H9 (cell line): ENCODE measurements around the gene DCAF5. TPM values are rescaled to one million over a fixed set of nuclear protein-coding genes. Genes with fewer than 3 reads are reported as not detected.

Experiments
- DNase-seq: peaks from one replicate; pipeline ENCODE4 v3.0.0-alpha.2; 2017
- H2AFZ ChIP-seq: one replicate; pipeline ENCODE4 v1.6.1; 2013; ENCODE audit warnings: mild to moderate bottlenecking, low read length, control low read depth, moderate library complexity
- H2AK5ac ChIP-seq: 2 replicates; pipeline ENCODE4 v1.6.1; 2013; ENCODE audit warnings: low read length, control low read depth, mixed read lengths; ENCODE audit not compliant: insufficient read length
- H2BK120ac ChIP-seq: one replicate; pipeline ENCODE4 v1.6.1; 2013; ENCODE audit warnings: low read depth, mild to moderate bottlenecking, low read length, control low read depth, inconsistent platforms; ENCODE audit not compliant: poor library complexity, severe bottlenecking
- H2BK12ac ChIP-seq: 2 replicates; pipeline ENCODE4 v1.6.1; 2013; ENCODE audit warnings: low read length, control low read depth, mixed read lengths, low read depth; ENCODE audit not compliant: insufficient read length
- H2BK15ac ChIP-seq: 2 replicates; pipeline ENCODE4 v1.6.1; 2013; ENCODE audit warnings: low read depth, low read length, control low read depth
- H2BK20ac ChIP-seq: one replicate; pipeline ENCODE4 v1.6.1; 2013; ENCODE audit warnings: low read depth, mild to moderate bottlenecking, low read length, control low read depth, inconsistent platforms; ENCODE audit not compliant: poor library complexity, severe bottlenecking
- H2BK5ac ChIP-seq: 2 replicates; pipeline ENCODE4 v1.6.1; 2013; ENCODE audit warnings: low read length, control low read depth, mixed read lengths; ENCODE audit not compliant: insufficient read length
- H3K14ac ChIP-seq: 2 replicates; pipeline ENCODE4 v1.6.1; 2013; ENCODE audit warnings: low read length, control low read depth; ENCODE audit not compliant: insufficient read depth
- H3K18ac ChIP-seq: 2 replicates; pipeline ENCODE4 v1.6.1; 2013; ENCODE audit warnings: low read depth, mild to moderate bottlenecking, mixed read lengths, low read length, control low read depth; ENCODE audit not compliant: insufficient read length
- H3K23ac ChIP-seq: 2 replicates; pipeline ENCODE4 v1.6.1; 2013; ENCODE audit warnings: low read length, control low read depth, mixed read lengths, low read depth; ENCODE audit not compliant: insufficient read length
- H3K23me2 ChIP-seq: 2 replicates; pipeline ENCODE4 v1.6.1; 2013; ENCODE audit warnings: low read depth, mild to moderate bottlenecking, mixed read lengths, low read length, control low read depth; ENCODE audit not compliant: insufficient read length, poor library complexity, severe bottlenecking
- H3K27ac ChIP-seq: 2 replicates; pipeline ENCODE4 v1.5.1; 2013; ENCODE audit warnings: low read length, control low read depth, mixed read lengths, low read depth; ENCODE audit not compliant: insufficient read length
- H3K27me3 ChIP-seq: 2 replicates; pipeline ENCODE4 v1.6.1; 2013; ENCODE audit warnings: low read length, control low read depth, inconsistent platforms; ENCODE audit not compliant: insufficient read depth
- H3K4ac ChIP-seq: 2 replicates; pipeline ENCODE4 v1.6.1; 2013; ENCODE audit warnings: low read depth, mild to moderate bottlenecking, control low read depth, inconsistent platforms, low read length, moderate library complexity
- H3K4me1 ChIP-seq: 2 replicates; pipeline ENCODE4 v1.6.1; 2013; ENCODE audit warnings: low read length, control low read depth, inconsistent platforms; ENCODE audit not compliant: insufficient read depth
- H3K4me2 ChIP-seq: 2 replicates; pipeline ENCODE4 v1.6.1; 2013; ENCODE audit warnings: low read length, control low read depth, mixed read lengths; ENCODE audit not compliant: insufficient read length, insufficient read depth
- H3K56ac ChIP-seq: 2 replicates; pipeline ENCODE4 v1.6.1; 2013; ENCODE audit warnings: low read depth, mild to moderate bottlenecking, mixed read lengths, low read length, control low read depth; ENCODE audit not compliant: insufficient read length
- H3K79me1 ChIP-seq: 2 replicates; pipeline ENCODE4 v1.6.1; 2013; ENCODE audit warnings: low read depth, mild to moderate bottlenecking, moderate library complexity, low read length, control low read depth, inconsistent platforms; ENCODE audit not compliant: insufficient read depth, poor library complexity, severe bottlenecking
- H3K79me2 ChIP-seq: 2 replicates; pipeline ENCODE4 v1.6.1; 2013; ENCODE audit warnings: low read length, control low read depth, inconsistent platforms; ENCODE audit not compliant: insufficient read depth
- H3K9ac ChIP-seq: 2 replicates; pipeline ENCODE4 v1.6.1; 2013; ENCODE audit warnings: low read length, control low read depth, mixed read lengths; ENCODE audit not compliant: insufficient read length; ENCODE audit errors: extremely low read depth
- H3K9me3 ChIP-seq: one replicate; pipeline ENCODE4 v1.6.1; 2013; ENCODE audit warnings: low read depth, low read length, inconsistent platforms; ENCODE audit not compliant: control insufficient read depth
- H3T11ph ChIP-seq: one replicate; pipeline ENCODE4 v1.6.1; 2013; ENCODE audit warnings: mild to moderate bottlenecking, low read length, control low read depth, inconsistent platforms
- H4K20me1 ChIP-seq: one replicate; pipeline ENCODE4 v1.6.1; 2013; ENCODE audit not compliant: control insufficient read depth, insufficient read length, insufficient read depth
- H4K5ac ChIP-seq: 2 replicates; pipeline ENCODE4 v1.6.1; 2013; ENCODE audit warnings: low read depth, mild to moderate bottlenecking, mixed read lengths, low read length, control low read depth; ENCODE audit not compliant: insufficient read length
- H4K8ac ChIP-seq: replicated peaks from 2 replicates; pipeline ENCODE4 v1.6.1; 2013; ENCODE audit warnings: low read length, control low read depth, mixed read lengths, low read depth; ENCODE audit not compliant: insufficient read length
- H4K91ac ChIP-seq: 2 replicates; pipeline ENCODE4 v1.6.1; 2013; ENCODE audit warnings: low read depth, mild to moderate bottlenecking, moderate library complexity, mixed read lengths, low read length, control low read depth; ENCODE audit not compliant: insufficient read length
- H3K27ac Mint-ChIP-seq, 3 experiments: 2 replicates in 2 of 3; 3 replicates in 1 of 3; pipeline ENCODE4 v1.8.0; 2020 to 2021; ENCODE audit warnings: mixed read lengths in 3 of 3, mild to moderate bottlenecking in 1 of 3, moderate library complexity in 1 of 3
- H3K27me3 Mint-ChIP-seq: 2 replicates; pipeline ENCODE4 v1.8.0; 2021; ENCODE audit warnings: low read depth, mild to moderate bottlenecking, moderate library complexity, mixed read lengths
- H3K36me3 Mint-ChIP-seq, 3 experiments: 2 replicates in 2 of 3; 3 replicates in 1 of 3; pipeline ENCODE4 v1.8.0; 2020 to 2021; ENCODE audit warnings: low read depth in 3 of 3, mixed read lengths in 3 of 3; ENCODE audit not compliant: insufficient read depth in 1 of 3
- H3K4me1 Mint-ChIP-seq, 2 experiments: 2 replicates each; pipeline ENCODE4 v1.8.0; 2020; ENCODE audit warnings: mixed read lengths in 2 of 2
- H3K4me3 Mint-ChIP-seq, 2 experiments: 2 replicates in 1 of 2; 3 replicates in 1 of 2; pipeline ENCODE4 v1.8.0; 2020 to 2021; ENCODE audit warnings: mild to moderate bottlenecking in 2 of 2, mixed read lengths in 2 of 2, moderate library complexity in 1 of 2
- H3K9me3 Mint-ChIP-seq, 2 experiments: 2 replicates in 1 of 2; 3 replicates in 1 of 2; pipeline ENCODE4 v1.8.0; 2020; ENCODE audit warnings: mild to moderate bottlenecking in 2 of 2, mixed read lengths in 2 of 2, moderate library complexity in 1 of 2
- CTCF ChIP-seq: fragments of 200-600 bp; sonication (generic); conservative IDR thresholded peaks from 3 replicates; pipeline ENCODE4 v1.8.0; 2021; ENCODE audit warnings: antibody characterized with exemption, mild to moderate bottlenecking
- WGBS: extraction: QIAGEN DNeasy Blood & Tissue Kit; methylation state at CpG from one replicate; pipeline ENCODE4 v1.1.7; 2013; ENCODE audit warnings: missing lambda C conversion rate, low lambda C conversion rate, mixed read lengths; ENCODE audit not compliant: insufficient read length; ENCODE audit errors: extremely low coverage; 5-methylcytosine and 5-hydroxymethylcytosine counted together
- total RNA-seq: library from RNA; stranded (reverse); gene quantifications from 2 replicates; pipeline ENCODE4 v1.2.1, GENCODE V29; 2021

Gene DCAF5
- total RNA-seq, 1 experiment from 2014 or later = 31.4 TPM

GRCh38 chr14:69096246-69096645, 56.7 kb downstream of the DCAF5 start:
- Histone ChIP-seq H2BK12ac (no peak overlapping the region), H3T11ph (no peak overlapping the region), H3K18ac (no peak overlapping the region), H3K9me3 (no peaks in the 10 kb centered on the region), H4K8ac (no peak overlapping the region), H3K4ac (no peak overlapping the region), H2BK15ac (no peak overlapping the region), H2BK5ac (no peak overlapping the region), H4K20me1 (no peaks in the 10 kb centered on the region), H3K27ac (no peak overlapping the region), H3K14ac (no peak overlapping the region), H3K27me3 (no peaks in the 10 kb centered on the region), H3K4me2 (no peak overlapping the region), H4K5ac (no peak overlapping the region), H3K4me1 (no peaks in the 10 kb centered on the region; the same call in 1 of the 2 replicates), H3K56ac (no peak overlapping the region), H2BK20ac (no peak overlapping the region), H3K79me2 (no peaks in the 10 kb centered on the region), H4K91ac (no peak overlapping the region), H3K23ac (no peak overlapping the region), H3K9ac (no peak overlapping the region), H3K23me2 (no peaks in the 10 kb centered on the region), H2BK120ac (no peak overlapping the region), H3K79me1 (no peaks in the 10 kb centered on the region), H2AFZ (no peak overlapping the region), H2AK5ac (no peak overlapping the region)
- TF ChIP-seq CTCF = no peak
- WGBS = no CpG with 5 or more reads among the region's 4 CpGs
- no peak for DNase-seq
- Mint-ChIP-seq H3K27ac (no peak overlapping the region), H3K4me3 (no peak overlapping the region), H3K9me3 (no peaks in the 10 kb centered on the region), H3K36me3 (peaks cover 4 to 8% (median 5%) of the 10 kb centered on the region in 3 experiments; a peak in 5 of 7 replicates), H3K4me1 (peaks cover 34 to 45% of the 10 kb centered on the region in 2 experiments), H3K27me3 (no peaks in the 10 kb centered on the region)
